ENCODE results near the gene MFSD1. TPM values are rescaled to one million over a fixed set of nuclear protein-coding genes. Genes with fewer than 3 reads are reported as not detected.
A peak's percentile ranks its signal among the peaks of the same experiment; 100 is the strongest.

Gene MFSD1
- total and polyA plus RNA-seq, 2 donors (not counting 1 experiment from before 2014, with no cell fraction given), result 16.4 to 31.8 TPM

DNA sequence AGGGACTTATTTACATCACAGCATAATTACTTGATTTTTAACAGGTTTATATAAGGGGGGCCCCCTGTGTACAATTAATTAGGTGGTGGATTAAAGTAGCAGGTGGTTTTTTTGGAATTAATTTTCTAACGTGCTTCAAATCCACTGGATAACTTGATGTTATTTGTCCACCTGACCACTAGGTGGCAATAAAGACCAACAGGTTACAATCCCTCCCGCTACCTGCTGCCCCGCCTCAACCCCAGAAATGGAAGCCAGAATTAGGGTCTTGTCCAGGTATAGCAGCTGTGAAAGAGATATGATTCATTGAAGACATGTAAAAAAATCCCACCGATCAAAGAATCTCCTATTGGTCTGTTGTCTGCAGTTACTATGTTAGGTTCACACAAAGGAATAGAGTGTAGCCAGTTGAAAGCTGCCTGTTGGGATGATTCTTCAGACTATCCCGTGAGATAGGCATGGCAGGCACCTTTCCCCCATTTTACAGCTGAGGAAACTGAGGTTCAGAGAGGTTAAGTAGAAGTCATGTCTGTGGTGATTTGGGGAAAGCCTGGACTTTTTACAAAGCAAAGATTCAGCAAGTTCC lies 44.0 kb downstream of the MFSD1 start:
- H3K27me3 Mint-ChIP-seq, result no peaks in the 10 kb centered on the region
- Histone ChIP-seq H3K9me3 (ENCODE audit: control extremely low read depth in 1 of 3, control insufficient read depth in 2 of 3, insufficient read depth in 1 of 3, low read length in 2 of 3) (no peaks in the 10 kb centered on the region), H3K9ac (ENCODE audit: low read length) (no peak overlapping the region), H3K36me3 (replicated peaks in 1 of 2; ENCODE audit: control extremely low read depth in 1 of 2, control insufficient read depth in 1 of 2, extremely low read depth in 1 of 2, insufficient read depth in 2 of 2, low read length in 1 of 2) (no peaks in the 10 kb centered on the region), H3K79me2 (ENCODE audit: control insufficient read depth, insufficient read depth, low read length) (no peaks in the 10 kb centered on the region), H3K27me3 (replicated peaks in 1 of 4; ENCODE audit: control extremely low read depth in 1 of 4, control insufficient read depth in 3 of 4, insufficient read depth in 4 of 4, low read length in 3 of 4) (no peaks in the 10 kb centered on the region), H3K27ac (ENCODE audit: low read length in 2 of 2) (no peak overlapping the region), H2AFZ (ENCODE audit: insufficient read depth, low read depth, low read length, poor library complexity, severe bottlenecking) (peak overlapping the region; percentile 17), H3K4me3 (ENCODE audit: control extremely low read depth in 1 of 5, extremely low read depth in 1 of 5, insufficient read depth in 1 of 5, low read depth in 2 of 5, low read length in 4 of 5) (no peak overlapping the region), H3K4me2 (replicated peaks; ENCODE audit: low read depth, low read length, poor library complexity, severe bottlenecking) (peak overlapping the region; percentile 18), H3K4me1 (ENCODE audit: control insufficient read depth in 2 of 2, insufficient read depth in 2 of 2, low read length in 2 of 2) (no peaks in the 10 kb centered on the region), H4K20me1 (ENCODE audit: control insufficient read depth, insufficient read depth, low read length, poor library complexity, severe bottlenecking) (no peaks in the 10 kb centered on the region)
- intact Hi-C loops (cut with micrococcal nuclease), result loop anchor here (10.0 kb wide), 1 partner anchor 1639 kb away; no protein-coding TSS in a partner anchor
- POLR2A ChIA-PET, result no interaction called here
- WGBS (ENCODE audit: insufficient coverage), result 40% methylated on average over 1 of the region's 5 CpGs
- peak; percentile 54 for DNase-seq
- TF ChIP-seq, protein P1, sequence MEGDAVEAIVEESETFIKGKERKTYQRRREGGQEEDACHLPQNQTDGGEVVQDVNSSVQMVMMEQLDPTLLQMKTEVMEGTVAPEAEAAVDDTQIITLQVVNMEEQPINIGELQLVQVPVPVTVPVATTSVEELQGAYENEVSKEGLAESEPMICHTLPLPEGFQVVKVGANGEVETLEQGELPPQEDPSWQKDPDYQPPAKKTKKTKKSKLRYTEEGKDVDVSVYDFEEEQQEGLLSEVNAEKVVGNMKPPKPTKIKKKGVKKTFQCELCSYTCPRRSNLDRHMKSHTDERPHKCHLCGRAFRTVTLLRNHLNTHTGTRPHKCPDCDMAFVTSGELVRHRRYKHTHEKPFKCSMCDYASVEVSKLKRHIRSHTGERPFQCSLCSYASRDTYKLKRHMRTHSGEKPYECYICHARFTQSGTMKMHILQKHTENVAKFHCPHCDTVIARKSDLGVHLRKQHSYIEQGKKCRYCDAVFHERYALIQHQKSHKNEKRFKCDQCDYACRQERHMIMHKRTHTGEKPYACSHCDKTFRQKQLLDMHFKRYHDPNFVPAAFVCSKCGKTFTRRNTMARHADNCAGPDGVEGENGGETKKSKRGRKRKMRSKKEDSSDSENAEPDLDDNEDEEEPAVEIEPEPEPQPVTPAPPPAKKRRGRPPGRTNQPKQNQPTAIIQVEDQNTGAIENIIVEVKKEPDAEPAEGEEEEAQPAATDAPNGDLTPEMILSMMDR (IDR thresholded peaks at IDR 0.05), result peak; percentile 88
- no peak for TF ChIP-seq EZH2 (IDR thresholded peaks at IDR 0.05; ENCODE audit: borderline replicate concordance, insufficient read depth, low read depth, low read length, poor library complexity, severe bottlenecking)
- no peak overlapping the region for H3K27ac Mint-ChIP-seq
- CTCF ChIA-PET, result interaction anchor here (1.6 to 5.5 kb wide), 6 partner anchors 10 to 419 kb away, joined by 3 to 90 read pairs (median 5); no protein-coding TSS in a partner anchor
- H3K4me3 Mint-ChIP-seq, result no peak overlapping the region
- no peaks in the 10 kb centered on the region for H3K9me3 Mint-ChIP-seq (ENCODE audit: insufficient read depth)
- ATAC-seq (ENCODE audit: low read depth), result peak; percentile 33
- H3K4me1 Mint-ChIP-seq, result peaks cover 2% of the 10 kb centered on the region

DNA sequence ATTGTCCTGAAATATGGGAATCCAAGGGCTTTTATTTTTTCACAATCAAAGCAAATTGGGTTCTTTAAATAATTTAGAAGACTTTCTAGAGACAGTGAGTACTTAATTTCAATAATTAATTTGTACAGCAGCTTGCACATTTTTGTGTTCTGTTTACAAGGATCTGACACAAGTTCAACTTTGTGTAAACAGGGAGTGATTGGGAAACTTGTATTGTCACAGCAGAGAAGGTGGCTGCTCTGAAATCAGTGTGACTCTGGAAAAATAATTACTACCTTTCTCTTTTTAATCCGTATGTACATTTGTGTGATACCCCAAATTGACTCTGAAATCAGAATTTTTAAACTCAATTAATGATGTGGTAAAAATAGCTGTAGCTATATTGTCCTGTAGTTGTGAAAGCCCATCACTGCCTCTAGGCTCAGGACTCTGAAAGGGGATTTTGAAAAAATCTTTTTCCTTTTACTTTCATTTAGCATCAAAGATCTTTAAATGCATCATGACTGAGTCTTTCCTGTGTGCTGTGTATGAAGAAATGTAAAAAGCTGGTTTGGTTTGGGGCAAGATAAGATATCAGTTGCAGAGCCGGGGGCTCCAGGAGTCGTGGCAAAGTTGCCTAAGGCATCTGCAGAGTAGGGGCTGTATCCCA lies 45.1 kb downstream of the MFSD1 start:
- 89% methylated on average over 2 of the region's 3 CpGs for WGBS (ENCODE audit: insufficient coverage)
- H3K27ac ChIP-seq (ENCODE audit: low read length in 2 of 2), result no peak overlapping the region
- H3K4me3 Mint-ChIP-seq, result no peak overlapping the region

More for the DNA sequence above, 45.1 kb downstream of the MFSD1 start:
- intact Hi-C loops (cut with micrococcal nuclease), result loop anchor here (10.0 kb wide), 1 partner anchor 1638 kb away; no protein-coding TSS in a partner anchor
- ChIA-PET CTCF (interaction anchor here (0.6 to 5.5 kb wide), 7 partner anchors 11 to 959 kb away, joined by 3 to 90 read pairs (median 5); no protein-coding TSS in a partner anchor), POLR2A (no interaction called here)
- no peaks in the 10 kb centered on the region for H3K4me1 ChIP-seq (ENCODE audit: control insufficient read depth in 2 of 2, insufficient read depth in 2 of 2, low read length in 2 of 2)
- no peaks in the 10 kb centered on the region for H4K20me1 ChIP-seq (ENCODE audit: control insufficient read depth, insufficient read depth, low read length, poor library complexity, severe bottlenecking)
- H3K9me3 ChIP-seq (ENCODE audit: control extremely low read depth in 1 of 3, control insufficient read depth in 2 of 3, insufficient read depth in 1 of 3, low read length in 2 of 3), result no peaks in the 10 kb centered on the region
- no peaks in the 10 kb centered on the region for H3K79me2 ChIP-seq (ENCODE audit: control insufficient read depth, insufficient read depth, low read length)
- ATAC-seq (ENCODE audit: low read depth) (no peak), DNase-seq (no peak)
- H2AFZ ChIP-seq (ENCODE audit: insufficient read depth, low read depth, low read length, poor library complexity, severe bottlenecking), result no peak overlapping the region
- H3K9ac ChIP-seq (ENCODE audit: low read length), result no peak overlapping the region
- no peak for TF ChIP-seq EZH2 (IDR thresholded peaks at IDR 0.05; ENCODE audit: borderline replicate concordance, insufficient read depth, low read depth, low read length, poor library complexity, severe bottlenecking)
- TF ChIP-seq, protein P1 (IDR thresholded peaks at IDR 0.05), result no peak
- Mint-ChIP-seq H3K9me3 (ENCODE audit: insufficient read depth) (no peaks in the 10 kb centered on the region), H3K27ac (no peak overlapping the region), H3K4me1 (peaks cover 2% of the 10 kb centered on the region), H3K27me3 (no peaks in the 10 kb centered on the region)
- H3K4me2 ChIP-seq (replicated peaks; ENCODE audit: low read depth, low read length, poor library complexity, severe bottlenecking), result no peak overlapping the region
- no peaks in the 10 kb centered on the region for H3K27me3 ChIP-seq (replicated peaks in 1 of 4; ENCODE audit: control extremely low read depth in 1 of 4, control insufficient read depth in 3 of 4, insufficient read depth in 4 of 4, low read length in 3 of 4)
- no peak overlapping the region for H3K4me3 ChIP-seq (ENCODE audit: control extremely low read depth in 1 of 5, extremely low read depth in 1 of 5, insufficient read depth in 1 of 5, low read depth in 2 of 5, low read length in 4 of 5)
- H3K36me3 ChIP-seq (replicated peaks in 1 of 2; ENCODE audit: control extremely low read depth in 1 of 2, control insufficient read depth in 1 of 2, extremely low read depth in 1 of 2, insufficient read depth in 2 of 2, low read length in 1 of 2), result no peaks in the 10 kb centered on the region
